SU-DHL-6 (cell line): ENCODE results near the gene CCDC126.

Source experiments
- EZH2phosphoT487 ChIP-seq: fragments of 200-600 bp; sonication (generic), shearing (Covaris generic); conservative IDR thresholded peaks from 2 replicates; pipeline ENCODE4 v1.6.1; 2018; ENCODE audit warnings: mild to moderate bottlenecking, antibody characterized with exemption, low read length, moderate library complexity, mixed read lengths
- TF ChIP-seq, protein P1 (sequence below): fragments of 200-600 bp; sonication (generic); IDR thresholded peaks from one replicate; pipeline ENCODE4 v1.5.1; 2017; ENCODE audit warnings: antibody characterized with exemption, mild to moderate bottlenecking, low read length, moderate library complexity; ENCODE audit not compliant: insufficient read depth, poor library complexity, severe bottlenecking

DNA sequence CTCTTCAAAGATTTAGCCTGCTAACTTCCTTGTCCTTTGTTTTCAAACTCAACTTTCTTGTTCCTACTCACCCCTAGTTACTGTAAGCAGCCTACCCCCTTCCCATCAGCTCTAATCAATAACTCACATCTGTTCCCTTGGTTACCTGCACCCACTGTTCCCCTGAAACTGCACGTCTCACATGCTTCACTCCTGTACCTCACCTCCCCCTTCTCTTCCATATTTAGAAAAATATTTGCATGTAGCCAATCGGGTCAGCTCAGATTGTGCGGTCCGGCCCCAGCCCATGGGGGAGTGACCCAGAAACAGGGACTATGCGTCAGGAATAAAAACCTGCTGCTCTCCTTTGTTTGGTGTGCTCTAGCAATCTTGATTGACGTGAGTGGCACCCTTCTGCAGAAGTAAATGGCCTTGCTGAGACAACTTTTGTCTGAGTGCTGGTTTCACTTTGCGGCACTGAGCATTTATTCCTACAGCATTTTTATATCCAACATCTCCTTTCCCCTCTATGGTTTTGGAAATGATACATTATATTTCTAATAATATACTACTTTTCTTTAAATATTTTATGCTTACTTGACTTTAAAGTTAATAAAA is 61.7 kb downstream of the CCDC126 start:
- TF ChIP-seq, protein P1, sequence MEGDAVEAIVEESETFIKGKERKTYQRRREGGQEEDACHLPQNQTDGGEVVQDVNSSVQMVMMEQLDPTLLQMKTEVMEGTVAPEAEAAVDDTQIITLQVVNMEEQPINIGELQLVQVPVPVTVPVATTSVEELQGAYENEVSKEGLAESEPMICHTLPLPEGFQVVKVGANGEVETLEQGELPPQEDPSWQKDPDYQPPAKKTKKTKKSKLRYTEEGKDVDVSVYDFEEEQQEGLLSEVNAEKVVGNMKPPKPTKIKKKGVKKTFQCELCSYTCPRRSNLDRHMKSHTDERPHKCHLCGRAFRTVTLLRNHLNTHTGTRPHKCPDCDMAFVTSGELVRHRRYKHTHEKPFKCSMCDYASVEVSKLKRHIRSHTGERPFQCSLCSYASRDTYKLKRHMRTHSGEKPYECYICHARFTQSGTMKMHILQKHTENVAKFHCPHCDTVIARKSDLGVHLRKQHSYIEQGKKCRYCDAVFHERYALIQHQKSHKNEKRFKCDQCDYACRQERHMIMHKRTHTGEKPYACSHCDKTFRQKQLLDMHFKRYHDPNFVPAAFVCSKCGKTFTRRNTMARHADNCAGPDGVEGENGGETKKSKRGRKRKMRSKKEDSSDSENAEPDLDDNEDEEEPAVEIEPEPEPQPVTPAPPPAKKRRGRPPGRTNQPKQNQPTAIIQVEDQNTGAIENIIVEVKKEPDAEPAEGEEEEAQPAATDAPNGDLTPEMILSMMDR: no peak
- TF ChIP-seq EZH2phosphoT487: no peak
